IMR-90 (cell line): ENCODE results near the gene SPATA24. TPM values are rescaled to one million over a fixed set of nuclear protein-coding genes. Genes with fewer than 3 reads are reported as not detected.
"Not testable (repeated sequence)": the region's sequence is repeated elsewhere in the genome, so short reads cannot be mapped to it uniquely, and the experiment has no call there.

Experiments
- ATAC-seq: fragments of 200-7000 bp; cut with Tn5 transposase; 2 replicates; pipeline ENCODE4 v1.9.1; 2020; ENCODE audit warnings: low read depth, mild to moderate bottlenecking, moderate library complexity
- BruUV-seq: library from RNA; stranded (reverse); fragments of 400-500 nt; replicated peaks from 2 replicates; lab custom pipeline; 2021; lab: Mats Ljungman, UMichigan
- CTCF ChIA-PET: fragments of 300-600 bp; formaldehyde crosslinking; extraction: SDS; loops from one replicate; lab custom pipeline; 2021; ENCODE audit warnings: antibody characterized with exemption; lab: Yijun Ruan, JAX
- POLR2A ChIA-PET: fragments of 300-600 bp; sonication (Branson Sonifier 250); formaldehyde crosslinking; loops from one replicate; lab custom pipeline; 2022; ENCODE audit warnings: antibody characterized with exemption; ENCODE audit not compliant: unreplicated experiment; lab: Charles Lee
- DNase-seq: peaks from one replicate; pipeline ENCODE4 v3.0.0; 2013
- H2AFZ ChIP-seq: replicated peaks from 2 replicates; pipeline ENCODE3; 2013; ENCODE audit warnings: low read length, mild to moderate bottlenecking; ENCODE audit not compliant: poor library complexity
- H2AK5ac ChIP-seq: 2 replicates; pipeline ENCODE4 v1.6.1; 2013; ENCODE audit warnings: low read depth, low read length, inconsistent platforms
- H2AK9ac ChIP-seq: replicated peaks from 2 replicates; pipeline ENCODE3; 2013; ENCODE audit warnings: mild to moderate bottlenecking, low read depth, low read length, moderate library complexity; ENCODE audit not compliant: poor library complexity
- H2BK120ac ChIP-seq: 2 replicates; pipeline ENCODE4 v1.6.1; 2013; ENCODE audit warnings: low read depth, low read length, inconsistent platforms
- H2BK15ac ChIP-seq: 3 replicates; pipeline ENCODE4 v1.6.1; 2013; ENCODE audit warnings: low read depth, low read length, inconsistent platforms
- H2BK20ac ChIP-seq: 2 replicates; pipeline ENCODE4 v1.6.1; 2013; ENCODE audit warnings: low read depth, mild to moderate bottlenecking, inconsistent platforms, low read length, moderate library complexity
- H2BK5ac ChIP-seq: 2 replicates; pipeline ENCODE4 v1.6.1; 2013; ENCODE audit warnings: mild to moderate bottlenecking, low read depth, low read length, inconsistent platforms; ENCODE audit not compliant: poor library complexity, severe bottlenecking
- H3K14ac ChIP-seq: replicated peaks from 2 replicates; pipeline ENCODE4 v1.6.1; 2013; ENCODE audit warnings: low read depth, low read length, inconsistent platforms
- H3K18ac ChIP-seq: 2 replicates; pipeline ENCODE4 v1.6.1; 2013; ENCODE audit warnings: low read depth, low read length, control low read depth
- H3K23ac ChIP-seq: 2 replicates; pipeline ENCODE4 v1.6.1; 2013; ENCODE audit warnings: low read depth, low read length, inconsistent platforms
- H3K27ac ChIP-seq: 2 replicates; pipeline ENCODE4 v1.5.1; 2013; ENCODE audit warnings: mild to moderate bottlenecking, control low read depth, low read length; ENCODE audit not compliant: insufficient read depth
- H3K27me3 ChIP-seq: 2 replicates; pipeline ENCODE4 v1.6.1; 2013; ENCODE audit warnings: low read length; ENCODE audit not compliant: control insufficient read depth, insufficient read depth
- H3K36me3 ChIP-seq: 2 replicates; pipeline ENCODE4 v1.6.1; 2013; ENCODE audit warnings: low read length, mixed read lengths; ENCODE audit not compliant: control insufficient read depth, insufficient read depth
- H3K4ac ChIP-seq: 2 replicates; pipeline ENCODE4 v1.6.1; 2013; ENCODE audit warnings: low read depth, low read length, inconsistent platforms
- H3K4me1 ChIP-seq: 2 replicates; pipeline ENCODE4 v1.6.1; 2013; ENCODE audit warnings: low read length, mixed read lengths; ENCODE audit not compliant: control insufficient read depth, insufficient read depth
- H3K4me2 ChIP-seq: 2 replicates; pipeline ENCODE4 v1.6.1; 2013; ENCODE audit warnings: low read depth, mild to moderate bottlenecking, control low read depth, low read length, moderate library complexity
- H3K4me3 ChIP-seq: 2 replicates; pipeline ENCODE4 v1.5.1; 2013; ENCODE audit warnings: low read depth, mild to moderate bottlenecking, control low read depth, low read length, moderate library complexity; ENCODE audit not compliant: insufficient read depth
- H3K56ac ChIP-seq: 2 replicates; pipeline ENCODE4 v1.6.1; 2013; ENCODE audit warnings: low read length, inconsistent platforms; ENCODE audit not compliant: insufficient read depth; ENCODE audit errors: extremely low read depth
- H3K79me1 ChIP-seq, 2 experiments: 2 replicates each; pipeline ENCODE4 v1.6.1; 2013; ENCODE audit warnings: low read length in 2 of 2, inconsistent platforms in 1 of 2, low read depth in 1 of 2
- H3K9ac ChIP-seq: 2 replicates; pipeline ENCODE4 v1.6.1; 2013; ENCODE audit warnings: low read depth, low read length, control low read depth
- H3K9me1 ChIP-seq: 2 replicates; pipeline ENCODE4 v1.6.1; 2013; ENCODE audit warnings: low read length, inconsistent platforms; ENCODE audit not compliant: insufficient read depth
- H3K9me3 ChIP-seq: 2 replicates; pipeline ENCODE4 v1.6.1; 2013; ENCODE audit warnings: low read length; ENCODE audit not compliant: control insufficient read depth, insufficient read depth
- H4K20me1 ChIP-seq: 2 replicates; pipeline ENCODE4 v1.6.1; 2013; ENCODE audit warnings: low read length, inconsistent platforms; ENCODE audit not compliant: insufficient read depth
- H4K5ac ChIP-seq: 2 replicates; pipeline ENCODE4 v1.6.1; 2013; ENCODE audit warnings: mild to moderate bottlenecking, low read depth, low read length, control low read depth
- H4K8ac ChIP-seq, 2 experiments: 2 replicates each; pipeline ENCODE4 v1.6.1; 2013; ENCODE audit warnings: low read depth in 2 of 2, low read length in 2 of 2, control low read depth in 1 of 2, inconsistent platforms in 1 of 2
- H4K91ac ChIP-seq: 2 replicates; pipeline ENCODE4 v1.6.1; 2013; ENCODE audit warnings: low read depth, low read length, inconsistent platforms; ENCODE audit not compliant: insufficient read depth
- WGBS, 2 experiments: methylation state at CpG; one replicate each; pipeline versions ENCODE4 v1.1.5 to v1.1.7; 2013; ENCODE audit warnings: missing lambda C conversion rate in 2 of 2; ENCODE audit not compliant: insufficient read length in 1 of 2; ENCODE audit errors: extremely low coverage in 2 of 2; 5-methylcytosine and 5-hydroxymethylcytosine counted together
- dilution Hi-C: fragments of 300-500 bp; cut with HindIII; formaldehyde crosslinking; loops from one replicate; pipeline ENCODE4 v1.14.3; 2018; ENCODE audit warnings: low sequenced_read_pairs; ENCODE audit not compliant: unreplicated experiment
- in situ Hi-C: fragments of 300-500 bp; cut with MboI; formaldehyde crosslinking; loops from 3 replicates; pipeline ENCODE4 v1.14.3; 2019; ENCODE audit warnings: low sequenced_read_pairs, inconsistent platforms, mixed read lengths
- intact Hi-C: fragments of 100-400 bp; cut with micrococcal nuclease; formaldehyde crosslinking; loops from 2 replicates; pipeline ENCODE4 v1.10.0; 2022
- microRNA-seq, 2 experiments: library from miRNA; stranded (forward) in 1 of 2; unstranded in 1 of 2; fragments of 10-50 nt in 1 of 2; fragments of <30 nt in 1 of 2; gene quantifications in 1 of 2; microRNA quantifications in 1 of 2; one replicate each; pipeline versions ENCODE3 to v1.1.0; 2013 to 2020; ENCODE audit not compliant: insufficient read depth in 1 of 2, insufficient read length in 1 of 2, unreplicated experiment in 1 of 2
- polyA plus RNA-seq, 3 experiments: library from polyadenylated mRNA; depleted of rRNA; stranded (reverse); fragments of >200 nt; gene quantifications; 2 replicates each; pipeline ENCODE4 v1.2.3, GENCODE V29; 2012; ENCODE audit warnings: low replicate concordance in 1 of 3
- small RNA-seq, 5 experiments: library from RNA; depleted of rRNA; stranded (forward); fragments of <200 nt; gene quantifications; one replicate each; pipeline ENCODE3, GENCODE V24; 2012
- total RNA-seq: library from RNA; depleted of rRNA; stranded (reverse); fragments of >200 nt; gene quantifications from 2 replicates; pipeline ENCODE4 v1.2.3, GENCODE V29; 2012; rRNA removed

SPATA24 gene
- total and polyA plus RNA-seq, 2 of the 4 experiments (the other 2 are of a cell fraction), result 4.1 to 4.3 TPM

- H3K27ac ChIP-seq, H2BK20ac ChIP-seq, H3K9me3 ChIP-seq, H3K56ac ChIP-seq, ATAC-seq, intact Hi-C loops, H4K8ac ChIP-seq, H3K27me3 ChIP-seq, POLR2A ChIA-PET, H3K18ac ChIP-seq, H3K36me3 ChIP-seq, H3K4me1 ChIP-seq, dilution Hi-C loops, H3K23ac ChIP-seq, H3K14ac ChIP-seq, H2AK5ac ChIP-seq, in situ Hi-C loops, H3K9me1 ChIP-seq, H2BK15ac ChIP-seq, BruUV-seq, H2BK120ac ChIP-seq, H4K5ac ChIP-seq, H3K9ac ChIP-seq, H3K4me3 ChIP-seq, H3K4me2 ChIP-seq, CTCF ChIA-PET, H4K91ac ChIP-seq, H2AFZ ChIP-seq, DNase-seq, H3K4ac ChIP-seq, H2BK5ac ChIP-seq, H2AK9ac ChIP-seq: not testable (repeated sequence)
- H4K20me1 ChIP-seq, result peaks cover 93% of the 10 kb centered on the region
- WGBS, 2 experiments, result 100% methylated on average over 1 of the region's 9 CpGs; no CpG with 5 or more reads in 1 of the 2 experiments
- H3K79me1 ChIP-seq, result peaks cover 0 to 48% of the 10 kb centered on the region in 2 experiments; a peak in 3 of 4 replicates
Measured at GRCh38 chr5:139347863-139348262, 56.0 kb downstream of the SPATA24 start.

Small RNAs within 50 kb of the gene (microRNA-seq; reads per million reads assigned to microRNA genes)
- gene RNU5B-4P (ENCODE audit: insufficient read depth, insufficient read length), result not detected

Small RNAs within 50 kb of the gene (small RNA-seq; reads per million reads assigned to genes)
- 0 reads per million in 5 experiments for gene RNU5B-4P

Other genes starting within 250 kb of the SPATA24 start
- gene SIL1, start 205.7 kb downstream of the SPATA24 start, total RNA-seq, result 56.1 and 61.4 TPM in 2 replicates
- gene SIL1, start 205.7 kb downstream of the SPATA24 start, polyA plus RNA-seq (2012; rRNA removed), result 66.0 and 80.7 TPM in 2 replicates
- gene MATR3, start 110.3 kb downstream of the SPATA24 start, total RNA-seq, result 207 and 367 TPM in 2 replicates
- gene MATR3, start 110.3 kb downstream of the SPATA24 start, polyA plus RNA-seq (2012; rRNA removed), result 60.0 and 81.4 TPM in 2 replicates
- 41.9 and 95.0 TPM in 2 replicates for gene PAIP2, start 62.2 kb downstream of the SPATA24 start, total RNA-seq
- gene PAIP2, start 62.2 kb downstream of the SPATA24 start, polyA plus RNA-seq (2012; rRNA removed), result 48.8 and 59.5 TPM in 2 replicates
- not detected in 2 replicates for gene SLC23A1, start 20.8 kb downstream of the SPATA24 start, total RNA-seq
- gene SLC23A1, start 20.8 kb downstream of the SPATA24 start, polyA plus RNA-seq (2012; rRNA removed), result not detected in 2 replicates
- not detected in 2 replicates for gene MZB1, start 14.2 kb downstream of the SPATA24 start, total RNA-seq
- not detected in 2 replicates for gene MZB1, start 14.2 kb downstream of the SPATA24 start, polyA plus RNA-seq (2012; rRNA removed)
- gene PROB1, start 9.0 kb downstream of the SPATA24 start, total RNA-seq, result under 0.01 TPM in 2 replicates
- gene PROB1, start 9.0 kb downstream of the SPATA24 start, polyA plus RNA-seq (2012; rRNA removed), result 0.36 and 0.38 TPM in 2 replicates
- gene DNAJC18, start 35.4 kb upstream of the SPATA24 start, total RNA-seq, result 9.2 and 11.1 TPM in 2 replicates
- 6.3 and 8.5 TPM in 2 replicates for gene DNAJC18, start 35.4 kb upstream of the SPATA24 start, polyA plus RNA-seq (2012; rRNA removed)
- 3.1 and 3.9 TPM in 2 replicates for gene ECSCR, start 58.7 kb upstream of the SPATA24 start, total RNA-seq
- 3.6 and 3.8 TPM in 2 replicates for gene ECSCR, start 58.7 kb upstream of the SPATA24 start, polyA plus RNA-seq (2012; rRNA removed)
- gene SMIM33, start 66.9 kb upstream of the SPATA24 start, total RNA-seq, result not detected in 2 replicates
- not detected in 2 replicates for gene SMIM33, start 66.9 kb upstream of the SPATA24 start, polyA plus RNA-seq (2012; rRNA removed)
- gene STING1, start 78.7 kb upstream of the SPATA24 start, total RNA-seq, result 18.6 and 20.6 TPM in 2 replicates
- gene STING1, start 78.7 kb upstream of the SPATA24 start, polyA plus RNA-seq (2012; rRNA removed), result 61.5 and 63.5 TPM in 2 replicates
- 35.7 and 56.7 TPM in 2 replicates for gene UBE2D2, start 157.2 kb upstream of the SPATA24 start, total RNA-seq
- 26.9 and 34.4 TPM in 2 replicates for gene UBE2D2, start 157.2 kb upstream of the SPATA24 start, polyA plus RNA-seq (2012; rRNA removed)
- 24.9 and 30.8 TPM in 2 replicates for gene CXXC5, start 244.3 kb upstream of the SPATA24 start, total RNA-seq
- 35.7 and 38.8 TPM in 2 replicates for gene CXXC5, start 244.3 kb upstream of the SPATA24 start, polyA plus RNA-seq (2012; rRNA removed)